ENCODE data around the gene TCAIM. TPM values are rescaled to one million over a fixed set of nuclear protein-coding genes. Genes with fewer than 3 reads are reported as not detected.
A peak's percentile ranks its signal among the peaks of the same experiment; 100 is the strongest.

The TCAIM gene
- total and polyA plus RNA-seq, 9 of the 15 experiments (the other 6 are each of a cell fraction or from before 2014, with no cell fraction given), result 19.7 to 53.3 (median 36.9) TPM

DNA sequence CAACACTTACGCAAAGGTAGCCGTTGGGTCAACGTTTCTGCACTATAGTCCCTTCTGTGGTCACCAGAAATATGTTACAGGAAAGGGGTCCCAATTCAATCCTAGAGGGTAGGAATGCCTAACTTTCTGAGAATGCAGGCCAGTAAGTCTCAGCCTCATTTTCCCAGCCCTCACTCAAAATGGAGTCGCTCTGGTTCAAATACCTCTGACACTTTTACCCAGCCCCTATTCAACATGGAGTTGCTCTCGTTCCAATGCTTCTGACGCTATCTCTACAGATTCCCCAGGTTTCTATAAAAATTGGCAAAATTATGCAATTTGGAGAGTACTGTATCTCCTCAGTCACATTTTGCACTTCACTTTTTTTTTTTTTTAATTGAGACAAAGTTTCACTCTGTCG lies 99.2 kb downstream of the TCAIM start (continued):
- TF ChIP-seq ATF1 (CRISPR knock-in tag; IDR thresholded peaks at IDR 0.05), result no peak
- TF ChIP-seq ATF1 (tag; IDR thresholded peaks at IDR 0.05), result peak; percentile 41; the same call in 1 of the 2 replicates
- peak; percentile 32; the same call in 1 of the 2 replicates for TF ChIP-seq ZNF507 (tag; conservative IDR thresholded peaks at IDR 0.05)
- TF ChIP-seq ZNF778 (CRISPR knock-in tag; IDR thresholded peaks at IDR 0.05), result no peak
- TF ChIP-seq SIN3B (IDR thresholded peaks at IDR 0.05; ENCODE audit: low read depth), result no peak
- TF ChIP-seq NONO (IDR thresholded peaks at IDR 0.05; ENCODE audit: low read depth in 2 of 2, low read length in 1 of 2), result no peak
- TF ChIP-seq SP1 (CRISPR knock-in tag; IDR thresholded peaks at IDR 0.05), result no peak
- TF ChIP-seq, protein P1, sequence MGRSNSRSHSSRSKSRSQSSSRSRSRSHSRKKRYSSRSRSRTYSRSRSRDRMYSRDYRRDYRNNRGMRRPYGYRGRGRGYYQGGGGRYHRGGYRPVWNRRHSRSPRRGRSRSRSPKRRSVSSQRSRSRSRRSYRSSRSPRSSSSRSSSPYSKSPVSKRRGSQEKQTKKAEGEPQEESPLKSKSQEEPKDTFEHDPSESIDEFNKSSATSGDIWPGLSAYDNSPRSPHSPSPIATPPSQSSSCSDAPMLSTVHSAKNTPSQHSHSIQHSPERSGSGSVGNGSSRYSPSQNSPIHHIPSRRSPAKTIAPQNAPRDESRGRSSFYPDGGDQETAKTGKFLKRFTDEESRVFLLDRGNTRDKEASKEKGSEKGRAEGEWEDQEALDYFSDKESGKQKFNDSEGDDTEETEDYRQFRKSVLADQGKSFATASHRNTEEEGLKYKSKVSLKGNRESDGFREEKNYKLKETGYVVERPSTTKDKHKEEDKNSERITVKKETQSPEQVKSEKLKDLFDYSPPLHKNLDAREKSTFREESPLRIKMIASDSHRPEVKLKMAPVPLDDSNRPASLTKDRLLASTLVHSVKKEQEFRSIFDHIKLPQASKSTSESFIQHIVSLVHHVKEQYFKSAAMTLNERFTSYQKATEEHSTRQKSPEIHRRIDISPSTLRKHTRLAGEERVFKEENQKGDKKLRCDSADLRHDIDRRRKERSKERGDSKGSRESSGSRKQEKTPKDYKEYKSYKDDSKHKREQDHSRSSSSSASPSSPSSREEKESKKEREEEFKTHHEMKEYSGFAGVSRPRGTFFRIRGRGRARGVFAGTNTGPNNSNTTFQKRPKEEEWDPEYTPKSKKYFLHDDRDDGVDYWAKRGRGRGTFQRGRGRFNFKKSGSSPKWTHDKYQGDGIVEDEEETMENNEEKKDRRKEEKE (IDR thresholded peaks at IDR 0.05; ENCODE audit: borderline replicate concordance in 1 of 2, control insufficient read depth in 1 of 2, low read depth in 2 of 2, low read length in 1 of 2), result no peak
- TF ChIP-seq CBFA2T3 (IDR thresholded peaks at IDR 0.05), result no peak
- TF ChIP-seq, protein P2, sequence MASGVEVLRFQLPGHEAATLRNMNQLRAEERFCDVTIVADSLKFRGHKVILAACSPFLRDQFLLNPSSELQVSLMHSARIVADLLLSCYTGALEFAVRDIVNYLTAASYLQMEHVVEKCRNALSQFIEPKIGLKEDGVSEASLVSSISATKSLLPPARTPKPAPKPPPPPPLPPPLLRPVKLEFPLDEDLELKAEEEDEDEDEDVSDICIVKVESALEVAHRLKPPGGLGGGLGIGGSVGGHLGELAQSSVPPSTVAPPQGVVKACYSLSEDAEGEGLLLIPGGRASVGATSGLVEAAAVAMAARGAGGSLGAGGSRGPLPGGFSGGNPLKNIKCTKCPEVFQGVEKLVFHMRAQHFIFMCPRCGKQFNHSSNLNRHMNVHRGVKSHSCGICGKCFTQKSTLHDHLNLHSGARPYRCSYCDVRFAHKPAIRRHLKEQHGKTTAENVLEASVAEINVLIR (CRISPR knock-in tag; IDR thresholded peaks at IDR 0.05), result peak; percentile 76
- no peak for TF ChIP-seq TBP (optimal IDR thresholded peaks at IDR 0.05; ENCODE audit: low read depth, low read length)
- no peak for TF ChIP-seq GTF2F1 (IDR thresholded peaks at IDR 0.05; ENCODE audit: low read depth, low read length)
- TF ChIP-seq ZNF23 (CRISPR knock-in tag; IDR thresholded peaks at IDR 0.05), result peak; percentile 67; the same call in 1 of the 2 replicates
- TF ChIP-seq, protein P3, sequence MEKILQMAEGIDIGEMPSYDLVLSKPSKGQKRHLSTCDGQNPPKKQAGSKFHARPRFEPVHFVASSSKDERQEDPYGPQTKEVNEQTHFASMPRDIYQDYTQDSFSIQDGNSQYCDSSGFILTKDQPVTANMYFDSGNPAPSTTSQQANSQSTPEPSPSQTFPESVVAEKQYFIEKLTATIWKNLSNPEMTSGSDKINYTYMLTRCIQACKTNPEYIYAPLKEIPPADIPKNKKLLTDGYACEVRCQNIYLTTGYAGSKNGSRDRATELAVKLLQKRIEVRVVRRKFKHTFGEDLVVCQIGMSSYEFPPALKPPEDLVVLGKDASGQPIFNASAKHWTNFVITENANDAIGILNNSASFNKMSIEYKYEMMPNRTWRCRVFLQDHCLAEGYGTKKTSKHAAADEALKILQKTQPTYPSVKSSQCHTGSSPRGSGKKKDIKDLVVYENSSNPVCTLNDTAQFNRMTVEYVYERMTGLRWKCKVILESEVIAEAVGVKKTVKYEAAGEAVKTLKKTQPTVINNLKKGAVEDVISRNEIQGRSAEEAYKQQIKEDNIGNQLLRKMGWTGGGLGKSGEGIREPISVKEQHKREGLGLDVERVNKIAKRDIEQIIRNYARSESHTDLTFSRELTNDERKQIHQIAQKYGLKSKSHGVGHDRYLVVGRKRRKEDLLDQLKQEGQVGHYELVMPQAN (IDR thresholded peaks at IDR 0.05; ENCODE audit: borderline replicate concordance), result no peak
- TF ChIP-seq PML (IDR thresholded peaks at IDR 0.05; ENCODE audit: low read length), result no peak
- TF ChIP-seq, protein P4, sequence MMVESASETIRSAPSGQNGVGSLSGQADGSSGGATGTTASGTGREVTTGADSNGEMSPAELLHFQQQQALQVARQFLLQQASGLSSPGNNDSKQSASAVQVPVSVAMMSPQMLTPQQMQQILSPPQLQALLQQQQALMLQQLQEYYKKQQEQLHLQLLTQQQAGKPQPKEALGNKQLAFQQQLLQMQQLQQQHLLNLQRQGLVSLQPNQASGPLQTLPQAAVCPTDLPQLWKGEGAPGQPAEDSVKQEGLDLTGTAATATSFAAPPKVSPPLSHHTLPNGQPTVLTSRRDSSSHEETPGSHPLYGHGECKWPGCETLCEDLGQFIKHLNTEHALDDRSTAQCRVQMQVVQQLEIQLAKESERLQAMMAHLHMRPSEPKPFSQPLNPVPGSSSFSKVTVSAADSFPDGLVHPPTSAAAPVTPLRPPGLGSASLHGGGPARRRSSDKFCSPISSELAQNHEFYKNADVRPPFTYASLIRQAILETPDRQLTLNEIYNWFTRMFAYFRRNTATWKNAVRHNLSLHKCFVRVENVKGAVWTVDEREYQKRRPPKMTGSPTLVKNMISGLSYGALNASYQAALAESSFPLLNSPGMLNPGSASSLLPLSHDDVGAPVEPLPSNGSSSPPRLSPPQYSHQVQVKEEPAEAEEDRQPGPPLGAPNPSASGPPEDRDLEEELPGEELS (CRISPR knock-in tag; IDR thresholded peaks at IDR 0.05; ENCODE audit: borderline replicate concordance), result no peak

Data from K562 (cell line).